Heart right ventricle (tissue), 16 donors: ENCODE measurements around the gene RCAN1. TPM values are rescaled to one million over a fixed set of nuclear protein-coding genes. Genes with fewer than 3 reads are reported as not detected.

Experiments
- ATAC-seq, 8 donors: fragments of 200-7000 bp; cut with Tn5 transposase; one replicate each; pipeline ENCODE4 v1.9.1; 2020; ENCODE audit warnings: mild to moderate bottlenecking in 8 of 8, moderate library complexity in 8 of 8, moderate number of reproducible peaks in 1 of 8
- DNase-seq, 2 donors: peaks; one replicate each; pipeline ENCODE4 v3.0.0-alpha.2; 2020
- H3K27ac ChIP-seq, 10 donors: fragments of 200-600 bp; sonication (generic) in 2 of 10; one replicate each; pipeline versions ENCODE4 v1.5.0 to v1.8.0; 2020 to 2022; ENCODE audit warnings: mild to moderate bottlenecking in 3 of 10
- H3K27me3 ChIP-seq, 7 donors: fragments of 200-600 bp; one replicate each; pipeline ENCODE4 v1.8.0; 2021 to 2022; ENCODE audit warnings: mild to moderate bottlenecking in 2 of 7
- H3K36me3 ChIP-seq, 9 donors: fragments of 200-600 bp; sonication (generic) in 1 of 9; one replicate each; pipeline versions ENCODE4 v1.5.0 to v1.8.0; 2020 to 2022; ENCODE audit warnings: mild to moderate bottlenecking in 2 of 9
- H3K4me1 ChIP-seq, 9 donors: fragments of 200-600 bp; sonication (generic) in 1 of 9; one replicate each; pipeline versions ENCODE4 v1.5.0 to v1.8.0; 2020 to 2022; ENCODE audit warnings: mild to moderate bottlenecking in 4 of 9
- H3K4me3 ChIP-seq, 10 donors: fragments of 200-600 bp; sonication (generic) in 2 of 10; one replicate each; pipeline versions ENCODE4 v1.5.0 to v1.8.0; 2020 to 2022; ENCODE audit warnings: mild to moderate bottlenecking in 7 of 10, moderate library complexity in 2 of 10
- H3K9me3 ChIP-seq, 11 donors: fragments of 200-600 bp in 10 of 11; sonication (generic) in 2 of 11; one replicate each; pipeline versions ENCODE4 v1.5.0 to v1.8.0; 2013 to 2022; ENCODE audit warnings: mild to moderate bottlenecking in 2 of 11, control low read depth in 1 of 11, moderate library complexity in 1 of 11
- WGBS, 2 donors: extraction: QIAGEN DNeasy Blood & Tissue Kit; methylation state at CpG; one replicate each; pipeline ENCODE4 v1.1.7; 2013; ENCODE audit warnings: inconsistent platforms in 1 of 2; 5-methylcytosine and 5-hydroxymethylcytosine counted together
- intact Hi-C, 10 donors: fragments of 100-400 bp; cut with DNase I; formaldehyde crosslinking; loops; one replicate each; pipeline versions ENCODE4 v1.11.1 to v1.14.2; 2022
- polyA plus RNA-seq, 2 donors: library from polyadenylated mRNA; stranded (reverse); fragments of 200-250 nt; gene quantifications; one replicate each; pipeline ENCODE4 v1.2.3, GENCODE V29; 2013
- total RNA-seq, 10 donors: library from RNA; stranded (reverse); fragmentation: NEBNext Ultra II Directional in 3 of 10; extraction: Animal tissue kit (Norgen Biotek cat#: 25700) in 3 of 10; gene quantifications; one replicate each; pipeline versions ENCODE4 v1.2.1 to v1.2.4, GENCODE V29; 2021 to 2023
- TF ChIP-seq, protein P1 (sequence below), 9 donors: fragments of 200-600 bp; sonication (generic) in 2 of 9; IDR thresholded peaks; one replicate each; pipeline versions ENCODE4 v1.5.0 to v1.8.0; 2021 to 2022; ENCODE audit warnings: antibody characterized with exemption in 9 of 9, mild to moderate bottlenecking in 5 of 9, moderate library complexity in 1 of 9
- donor health status: Arrhythmogenic right ventricular cardiomyopathy.
- donor health status: ischemic (EF 13 %, LVEDD 7.1; RV severe dilation, severe dysfunction).
- donor health status: healthy with polysubstance abuse.
- donor health status: DM: no; HTN: yes; CAD: no.
- donor health status: DM: no; HTN: no; CAD: no.
- donor health status: ischemic (EF 25% LVEDD 6.9; RV normal size, moderate dysfunction).
- donor health status: ischemic (EF 25% LVEDD 5.7; RV mildly dilated, moderate dysfunction).
- donor health status: healthy.
- donor health status: DM: yes; HTN: yes; CAD: no.
- donor health status: Ischemic cardiomyopathy.
- donor health status: ischemic (EF 35%, LVEDD 5.7; RV mildly dilated, moderate dysfunction).
- donor health status: nonischemic (EF 11% LVEDD 7.7; RV severe dilation, severe dysfunction).
- donor health status: DM: yes; HTN: yes; CAD: no.
- donor health status: PGD.
- donor health status: ischemic (EF 29% LVEDD 5.4; RV normal size, mild dysfunction).
- donor health status: nonischemic (EF 23%, LVEDD 6.1; RV moderate dilation, normal function).

RCAN1 gene
- total and polyA plus RNA-seq, 12 donors = 24.1 to 389 (median 60.1) TPM

DNA sequence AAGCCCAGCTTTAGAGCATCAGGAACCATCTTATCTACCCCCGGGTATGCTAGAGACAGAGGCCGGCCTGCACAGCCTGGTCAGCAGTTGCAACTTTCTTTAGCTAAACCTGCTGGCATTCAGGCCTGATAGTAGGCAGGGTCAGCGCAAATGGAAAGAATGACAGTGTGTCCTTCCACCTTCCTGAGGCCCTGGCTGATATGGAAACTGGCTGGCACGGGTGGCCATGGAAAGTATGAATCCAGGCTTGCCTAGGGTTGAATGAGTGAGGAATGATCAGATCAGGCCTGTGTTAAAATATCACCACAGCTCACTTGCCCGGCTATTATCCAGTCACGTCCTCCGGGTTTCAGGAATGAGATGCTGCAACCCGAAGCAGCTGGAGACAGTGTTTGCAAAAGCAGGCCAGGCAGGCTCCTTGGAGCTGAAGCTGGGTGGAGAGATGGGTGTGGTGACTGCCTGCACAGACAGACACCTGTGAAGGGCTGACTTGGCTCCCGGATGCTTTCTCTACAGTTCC lies 34.7 kb downstream of the RCAN1 start:
- H3K27ac ChIP-seq = peak overlapping the region; percentile 58 to 92 (median 75)
- ATAC-seq = peak; percentile 54 to 86 (median 77)
- DNase-seq = peak; percentile 71 to 84
- intact Hi-C loops = loop anchor here in 5 of 10 donors (2.0 to 5.0 kb wide), 2 partner anchors 53 to 69 kb away; no protein-coding TSS in a partner anchor
- TF ChIP-seq, protein P1, sequence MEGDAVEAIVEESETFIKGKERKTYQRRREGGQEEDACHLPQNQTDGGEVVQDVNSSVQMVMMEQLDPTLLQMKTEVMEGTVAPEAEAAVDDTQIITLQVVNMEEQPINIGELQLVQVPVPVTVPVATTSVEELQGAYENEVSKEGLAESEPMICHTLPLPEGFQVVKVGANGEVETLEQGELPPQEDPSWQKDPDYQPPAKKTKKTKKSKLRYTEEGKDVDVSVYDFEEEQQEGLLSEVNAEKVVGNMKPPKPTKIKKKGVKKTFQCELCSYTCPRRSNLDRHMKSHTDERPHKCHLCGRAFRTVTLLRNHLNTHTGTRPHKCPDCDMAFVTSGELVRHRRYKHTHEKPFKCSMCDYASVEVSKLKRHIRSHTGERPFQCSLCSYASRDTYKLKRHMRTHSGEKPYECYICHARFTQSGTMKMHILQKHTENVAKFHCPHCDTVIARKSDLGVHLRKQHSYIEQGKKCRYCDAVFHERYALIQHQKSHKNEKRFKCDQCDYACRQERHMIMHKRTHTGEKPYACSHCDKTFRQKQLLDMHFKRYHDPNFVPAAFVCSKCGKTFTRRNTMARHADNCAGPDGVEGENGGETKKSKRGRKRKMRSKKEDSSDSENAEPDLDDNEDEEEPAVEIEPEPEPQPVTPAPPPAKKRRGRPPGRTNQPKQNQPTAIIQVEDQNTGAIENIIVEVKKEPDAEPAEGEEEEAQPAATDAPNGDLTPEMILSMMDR (IDR thresholded peaks at IDR 0.05) = no peak
- no peaks in the 10 kb centered on the region for H3K36me3 ChIP-seq
- H3K9me3 ChIP-seq = no peaks in the 10 kb centered on the region
- peaks cover 37 to 87% (median 62%) of the 10 kb centered on the region in 9 donors for H3K4me1 ChIP-seq
- WGBS, 2 donors = 48 to 49% methylated on average over 9 of the region's 9 CpGs
- no peaks in the 10 kb centered on the region for H3K27me3 ChIP-seq
- no peak overlapping the region for H3K4me3 ChIP-seq

DNA sequence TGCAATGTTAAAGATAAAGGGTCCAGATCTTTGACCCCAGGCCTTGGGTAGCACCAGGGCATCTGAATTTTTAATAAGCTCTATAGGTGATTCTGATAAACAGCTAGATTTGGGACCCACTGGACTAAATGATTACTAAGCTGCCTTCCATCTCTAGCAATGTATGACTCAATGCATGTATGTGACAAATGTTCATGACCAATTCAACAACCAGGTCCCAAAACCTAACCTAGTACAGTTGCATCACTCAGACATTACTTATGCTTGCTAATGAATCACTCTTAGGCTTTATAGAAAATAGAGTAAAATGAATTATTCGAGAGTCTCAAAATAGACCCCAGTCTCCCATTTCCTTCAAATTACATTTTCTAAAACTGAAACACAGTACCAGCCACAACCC lies 35.5 kb downstream of the RCAN1 start:
- no peak for DNase-seq

GRCh38 chr21:34576041-34576511 lies 38.8 kb downstream of the RCAN1 start:
- peak; percentile 45 to 47 for DNase-seq
- ATAC-seq = peak in 5 of 8 donors; percentile 18 to 43 (median 31)
- Histone ChIP-seq H3K27ac (peak overlapping the region in 9 of 10 donors; percentile 15 to 92 (median 53)), H3K36me3 (no peaks in the 10 kb centered on the region), H3K4me3 (no peak overlapping the region), H3K4me1 (peaks cover 19 to 52% (median 33%) of the 10 kb centered on the region in 9 donors), H3K27me3 (no peaks in the 10 kb centered on the region), H3K9me3 (peaks cover 0 to 5% (median 0%) of the 10 kb centered on the region in 11 donors)
- 13 to 29% methylated on average over 5 of the region's 5 CpGs for WGBS, 2 donors
- TF ChIP-seq, protein P1 (IDR thresholded peaks at IDR 0.05) = no peak
- intact Hi-C loops = loop anchor here in 2 of 10 donors (5.0 kb wide), 2 partner anchors 44 to 49 kb away; no protein-coding TSS in a partner anchor

More for the DNA sequence above, 35.5 kb downstream of the RCAN1 start:
- H3K27me3 ChIP-seq = no peaks in the 10 kb centered on the region
- TF ChIP-seq, protein P1 (IDR thresholded peaks at IDR 0.05) = no peak
- ATAC-seq = no peak
- H3K27ac ChIP-seq = peak overlapping the region; percentile 58 to 92 (median 75)
- intact Hi-C loops = loop anchor here in 2 of 10 donors (5.0 kb wide), 2 partner anchors 47 to 52 kb away; no protein-coding TSS in a partner anchor
- WGBS, 2 donors = 88 to 100% methylated on average over 1 of the region's 1 CpG
- H3K9me3 ChIP-seq = no peaks in the 10 kb centered on the region
- H3K4me1 ChIP-seq = peaks cover 37 to 82% (median 61%) of the 10 kb centered on the region in 9 donors
- no peak overlapping the region for H3K4me3 ChIP-seq
- no peaks in the 10 kb centered on the region for H3K36me3 ChIP-seq

DNA sequence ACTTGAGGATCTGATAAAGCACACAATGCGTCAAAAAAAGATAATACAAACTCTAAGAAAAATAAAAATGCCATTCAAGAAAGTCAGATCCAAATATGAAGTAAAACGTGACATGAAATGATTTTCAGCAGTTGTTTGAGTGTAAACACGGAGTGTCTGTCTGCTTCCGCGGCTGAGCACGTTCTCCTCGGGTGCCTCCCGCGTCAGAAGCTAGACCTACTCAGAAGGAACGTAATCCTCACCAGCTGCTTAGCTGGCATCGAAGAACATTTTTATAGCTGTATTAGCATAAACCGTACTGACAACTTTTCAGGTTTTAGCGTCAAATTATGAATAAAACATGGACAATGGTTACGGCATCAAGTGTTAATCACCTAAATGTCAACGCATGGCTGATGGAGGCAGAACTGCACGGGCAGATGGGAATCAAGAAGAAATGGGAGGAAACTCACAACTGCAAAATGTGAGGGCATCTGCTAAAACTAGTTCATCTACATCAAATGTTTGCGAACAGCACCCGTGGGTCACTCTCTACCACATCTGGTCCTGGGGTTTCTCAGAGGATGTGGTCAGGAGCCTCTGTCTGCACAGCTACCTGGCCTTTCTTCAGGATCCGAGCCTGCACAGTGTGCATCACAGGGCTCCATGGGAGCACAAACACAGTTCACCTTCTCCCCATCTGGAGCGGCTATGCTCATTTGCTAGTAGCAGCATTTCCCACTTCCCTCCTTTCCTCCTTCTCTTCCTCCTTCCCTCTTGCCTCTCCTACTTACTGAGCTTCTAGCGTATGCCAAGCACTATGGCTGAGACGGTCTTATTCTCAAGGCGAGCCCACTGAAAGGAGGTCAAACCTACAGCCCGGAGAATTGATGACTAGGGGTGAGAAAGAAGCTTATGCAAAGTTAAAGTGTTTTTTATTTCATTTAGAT lies 40.0 kb downstream of the RCAN1 start:
- Histone ChIP-seq H3K9me3 (peaks cover 0 to 5% (median 0%) of the 10 kb centered on the region in 11 donors), H3K4me1 (peaks cover 13 to 46% (median 39%) of the 10 kb centered on the region in 9 donors), H3K36me3 (no peaks in the 10 kb centered on the region), H3K27me3 (no peaks in the 10 kb centered on the region), H3K27ac (peak overlapping the region in 5 of 10 donors; percentile 51 to 92 (median 83)), H3K4me3 (no peak overlapping the region)
- TF ChIP-seq, protein P1 (IDR thresholded peaks at IDR 0.05) = no peak
- 96 to 97% methylated on average over 24 of the region's 24 CpGs for WGBS, 2 donors
- intact Hi-C loops = loop anchor here in 2 of 10 donors (5.0 kb wide), 2 partner anchors 43 to 48 kb away; no protein-coding TSS in a partner anchor
- DNase-seq (no peak), ATAC-seq (no peak)
